GM23338 (cell line): ENCODE results near the gene LY86. TPM values are rescaled to one million over a fixed set of nuclear protein-coding genes. Genes with fewer than 3 reads are reported as not detected.

Experiments used
- ATAC-seq: fragments of 200-7000 bp; cut with Tn5 transposase; 3 replicates; pipeline ENCODE4 v1.9.1; 2020
- DNase-seq: peaks from one replicate; pipeline ENCODE4 v3.0.0-alpha.2; 2015; ENCODE audit warnings: low spot score
- H2AFZ ChIP-seq: fragments of 200-600 bp; sonication (generic); 2 replicates; pipeline ENCODE4 v1.8.0; 2016; ENCODE audit warnings: antibody characterized with exemption, mild to moderate bottlenecking, moderate library complexity
- H3F3A ChIP-seq: fragments of 200-600 bp; sonication (generic); replicated peaks from 2 replicates; pipeline ENCODE4 v1.8.0; 2017; ENCODE audit warnings: antibody characterized with exemption, mixed run types, low read depth
- H3K27ac ChIP-seq: fragments of 200-600 bp; sonication (generic); 2 replicates; pipeline ENCODE4 v1.6.1; 2016; ENCODE audit warnings: low read depth
- H3K27me3 ChIP-seq: fragments of 200-600 bp; sonication (generic); 2 replicates; pipeline ENCODE4 v1.8.0; 2016; ENCODE audit warnings: mild to moderate bottlenecking, mixed run types, moderate library complexity; ENCODE audit not compliant: insufficient read depth
- H3K36me3 ChIP-seq: fragments of 200-600 bp; sonication (generic); 2 replicates; pipeline ENCODE4 v1.8.0; 2016; ENCODE audit warnings: mild to moderate bottlenecking; ENCODE audit not compliant: insufficient read depth
- H3K4me1 ChIP-seq: fragments of 200-600 bp; sonication (generic); 2 replicates; pipeline ENCODE4 v1.8.0; 2016; ENCODE audit warnings: mild to moderate bottlenecking, moderate library complexity; ENCODE audit not compliant: insufficient read depth
- H3K4me2 ChIP-seq: fragments of 200-600 bp; sonication (generic); 2 replicates; pipeline ENCODE4 v1.7.1; 2017; ENCODE audit warnings: mixed run types
- H3K4me3 ChIP-seq: fragments of 200-600 bp; sonication (generic); 2 replicates; pipeline ENCODE4 v1.6.1; 2016; ENCODE audit warnings: mixed run types
- H3K79me2 ChIP-seq: fragments of 200-600 bp; sonication (generic); replicated peaks from 2 replicates; pipeline ENCODE4 v1.8.0; 2017; ENCODE audit warnings: mild to moderate bottlenecking; ENCODE audit not compliant: insufficient read depth
- H3K9me2 ChIP-seq: fragments of 200-600 bp; sonication (generic); 2 replicates; pipeline ENCODE4 v1.8.0; 2017; ENCODE audit not compliant: insufficient read depth
- H4K20me1 ChIP-seq: fragments of 200-600 bp; sonication (generic); replicated peaks from 2 replicates; pipeline ENCODE4 v1.8.0; 2017; ENCODE audit warnings: mild to moderate bottlenecking; ENCODE audit not compliant: insufficient read depth
- H3K27ac Mint-ChIP-seq: 2 replicates; pipeline ENCODE4 v1.8.0; 2020; ENCODE audit warnings: inconsistent platforms, mild to moderate bottlenecking, moderate library complexity, mixed read lengths
- H3K27me3 Mint-ChIP-seq: 3 replicates; pipeline ENCODE4 v1.8.0; 2022; ENCODE audit warnings: low read depth, mild to moderate bottlenecking, moderate library complexity, mixed read lengths, inconsistent platforms; ENCODE audit not compliant: insufficient read depth, poor library complexity
- H3K36me3 Mint-ChIP-seq: 3 replicates; pipeline ENCODE4 v1.8.0; 2021; ENCODE audit warnings: low read depth, mild to moderate bottlenecking, inconsistent platforms, moderate library complexity, mixed read lengths
- H3K4me1 Mint-ChIP-seq: 3 replicates; pipeline ENCODE4 v1.8.0; 2020; ENCODE audit warnings: mild to moderate bottlenecking, inconsistent platforms, mixed read lengths
- H3K4me3 Mint-ChIP-seq: 3 replicates; pipeline ENCODE4 v1.8.0; 2021; ENCODE audit warnings: moderate library complexity, mild to moderate bottlenecking, inconsistent platforms, mixed read lengths
- H3K9me3 Mint-ChIP-seq: 3 replicates; pipeline ENCODE4 v1.8.0; 2020; ENCODE audit warnings: moderate library complexity, mild to moderate bottlenecking, inconsistent platforms, mixed read lengths
- CREB1 ChIP-seq: fragments of 250-450 bp; sonication (Bioruptor Pico); IDR thresholded peaks from 2 replicates; pipeline ENCODE4 v1.5.0; 2020; ENCODE audit warnings: low read depth, mild to moderate bottlenecking, moderate library complexity
- EZH2 ChIP-seq: fragments of 200-600 bp; sonication (generic); IDR thresholded peaks from one replicate; pipeline ENCODE4 v1.8.0; 2017; ENCODE audit warnings: antibody characterized with exemption, mild to moderate bottlenecking, low read depth; ENCODE audit not compliant: unreplicated experiment
- EZH2phosphoT487 ChIP-seq: fragments of 200-600 bp; sonication (generic); IDR thresholded peaks from one replicate; pipeline ENCODE4 v1.8.1; 2018; ENCODE audit warnings: antibody characterized with exemption; ENCODE audit not compliant: unreplicated experiment
- JUNB ChIP-seq: IDR thresholded peaks from one replicate; pipeline ENCODE4 v1.6.1; 2016; ENCODE audit warnings: antibody characterized with exemption; ENCODE audit not compliant: unreplicated experiment
- NANOG ChIP-seq: IDR thresholded peaks from 2 replicates; pipeline ENCODE4 v1.6.1; 2016; ENCODE audit warnings: antibody characterized with exemption, borderline replicate concordance
- POLR2AphosphoS5 ChIP-seq: IDR thresholded peaks from 2 replicates; pipeline ENCODE4 v1.6.1; 2016; ENCODE audit warnings: antibody characterized with exemption, low read depth
- REST ChIP-seq: IDR thresholded peaks from one replicate; pipeline ENCODE4 v1.6.1; 2018; ENCODE audit warnings: antibody characterized with exemption; ENCODE audit not compliant: unreplicated experiment
- STAT1 ChIP-seq: IDR thresholded peaks from one replicate; pipeline ENCODE4 v1.6.1; 2016; ENCODE audit warnings: antibody characterized with exemption; ENCODE audit not compliant: unreplicated experiment
- ZNF114 ChIP-seq: fragments of 250-450 bp; sonication (Bioruptor Pico); IDR thresholded peaks from 2 replicates; pipeline ENCODE4 v1.5.0; 2020; ENCODE audit warnings: mild to moderate bottlenecking, moderate library complexity
- ZNF331 ChIP-seq: fragments of 250-450 bp; sonication (Bioruptor Pico); IDR thresholded peaks from 2 replicates; pipeline ENCODE4 v1.5.0; 2020; ENCODE audit warnings: low read depth, mild to moderate bottlenecking, moderate library complexity
- ZNF462 ChIP-seq: fragments of 250-450 bp; sonication (Bioruptor Pico); IDR thresholded peaks from 2 replicates; pipeline ENCODE4 v1.5.0; 2020; ENCODE audit warnings: mild to moderate bottlenecking, moderate library complexity
- polyA plus RNA-seq: library from polyadenylated mRNA; unstranded; fragments of >200 nt; fragmentation: Nextera tagmentation; extraction: Ambion mirVana; gene quantifications from 2 replicates; pipeline ENCODE4 v1.2.1, GENCODE V29; 2016
- total RNA-seq: library from RNA; depleted of rRNA; stranded (reverse); fragments of >200 nt; shearing (Covaris generic); gene quantifications from 2 replicates; pipeline ENCODE4 v1.2.3, GENCODE V29; 2014
- TF ChIP-seq, protein P1 (sequence below): IDR thresholded peaks from 2 replicates; pipeline ENCODE4 v1.6.1; 2016; ENCODE audit warnings: antibody characterized with exemption

LY86 gene
- total and polyA plus RNA-seq, 2 experiments from 2014 or later = 0.29 TPM; not detected in 1

- no peaks in the 10 kb centered on the region for H3K79me2 ChIP-seq
- no peaks in the 10 kb centered on the region for H3K36me3 ChIP-seq
- Mint-ChIP-seq H3K36me3 (peaks cover 5% of the 10 kb centered on the region; the same call in 2 of the 3 replicates), H3K27ac (no peak overlapping the region), H3K9me3 (peaks cover 18% of the 10 kb centered on the region), H3K4me3 (no peak overlapping the region), H3K4me1 (no peaks in the 10 kb centered on the region; the same call in 2 of the 3 replicates), H3K27me3 (peaks cover 7% of the 10 kb centered on the region)
- H3K27me3 ChIP-seq = no peaks in the 10 kb centered on the region
- no peaks in the 10 kb centered on the region for H3K9me2 ChIP-seq
- TF ChIP-seq, protein P1, sequence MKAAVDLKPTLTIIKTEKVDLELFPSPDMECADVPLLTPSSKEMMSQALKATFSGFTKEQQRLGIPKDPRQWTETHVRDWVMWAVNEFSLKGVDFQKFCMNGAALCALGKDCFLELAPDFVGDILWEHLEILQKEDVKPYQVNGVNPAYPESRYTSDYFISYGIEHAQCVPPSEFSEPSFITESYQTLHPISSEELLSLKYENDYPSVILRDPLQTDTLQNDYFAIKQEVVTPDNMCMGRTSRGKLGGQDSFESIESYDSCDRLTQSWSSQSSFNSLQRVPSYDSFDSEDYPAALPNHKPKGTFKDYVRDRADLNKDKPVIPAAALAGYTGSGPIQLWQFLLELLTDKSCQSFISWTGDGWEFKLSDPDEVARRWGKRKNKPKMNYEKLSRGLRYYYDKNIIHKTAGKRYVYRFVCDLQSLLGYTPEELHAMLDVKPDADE = no peak
- no peak for TF ChIP-seq ZNF114 (CRISPR knock-in tag)
- TF ChIP-seq ZNF331 = no peak
- TF ChIP-seq NANOG = no peak
- TF ChIP-seq CREB1 (CRISPR knock-in tag) = no peak
- no peak for TF ChIP-seq STAT1
- no peak for TF ChIP-seq EZH2phosphoT487
- TF ChIP-seq ZNF462 (CRISPR knock-in tag) = no peak
- no peak for TF ChIP-seq POLR2AphosphoS5
- no peak for TF ChIP-seq EZH2
- no peak for TF ChIP-seq JUNB
- TF ChIP-seq REST = no peak
- no peaks in the 10 kb centered on the region for H4K20me1 ChIP-seq
- no peak overlapping the region for H3K27ac ChIP-seq
- H3K4me3 ChIP-seq = no peak overlapping the region
- H2AFZ ChIP-seq = no peak overlapping the region
- DNase-seq (no peak), ATAC-seq (no peak)
- no peak overlapping the region for H3K4me2 ChIP-seq
- H3F3A ChIP-seq = no peaks in the 10 kb centered on the region
- H3K4me1 ChIP-seq = no peaks in the 10 kb centered on the region
Measured at GRCh38 chr6:6582131-6582530, 6.4 kb upstream of the LY86 start.
